ENCODE measurements around the gene WNK1.
"Not testable (repeated sequence)": the region's sequence is repeated elsewhere in the genome, so short reads cannot be mapped to it uniquely, and the experiment has no call there.

The WNK1 gene

GRCh38 chr12:812950-813349 is 60.6 kb downstream of the WNK1 start:
- Histone ChIP-seq H3K27me3 (ENCODE audit: control insufficient read depth, insufficient read depth, low read length) (no peaks in the 10 kb centered on the region), H3K9ac (ENCODE audit: low read length) (no peak overlapping the region), H3K9me3 (ENCODE audit: control insufficient read depth, low read length) (no peaks in the 10 kb centered on the region), H3K36me3 (ENCODE audit: control insufficient read depth, insufficient read depth, low read length) (no peaks in the 10 kb centered on the region), H3K4me1 (ENCODE audit: control insufficient read depth, insufficient read depth, low read length) (peaks cover 6% of the 10 kb centered on the region), H3K4me3 (ENCODE audit: low read length) (no peak overlapping the region)

GRCh38 chr12:817456-817855 is 65.1 kb downstream of the WNK1 start:
- H3K27me3 ChIP-seq (ENCODE audit: control insufficient read depth, insufficient read depth, low read length); H3K9me3 ChIP-seq (ENCODE audit: control insufficient read depth, low read length); H3K36me3 ChIP-seq (ENCODE audit: control insufficient read depth, insufficient read depth, low read length); H3K9ac ChIP-seq (ENCODE audit: low read length); H3K4me3 ChIP-seq (ENCODE audit: low read length); H3K4me1 ChIP-seq (ENCODE audit: control insufficient read depth, insufficient read depth, low read length): not testable (repeated sequence)

GRCh38 chr12:817941-818600 is 65.7 kb downstream of the WNK1 start:
- no peak overlapping the region for H3K9ac ChIP-seq (ENCODE audit: low read length)
- H3K36me3 ChIP-seq (ENCODE audit: control insufficient read depth, insufficient read depth, low read length): no peaks in the 10 kb centered on the region
- H3K4me1 ChIP-seq (ENCODE audit: control insufficient read depth, insufficient read depth, low read length): peaks cover 6% of the 10 kb centered on the region
- no peak overlapping the region for H3K4me3 ChIP-seq (ENCODE audit: low read length)
- H3K27me3 ChIP-seq (ENCODE audit: control insufficient read depth, insufficient read depth, low read length): no peaks in the 10 kb centered on the region
- peaks cover 2% of the 10 kb centered on the region for H3K9me3 ChIP-seq (ENCODE audit: control insufficient read depth, low read length)

- no peak overlapping the region for H3K4me3 ChIP-seq (ENCODE audit: low read length)
- no peaks in the 10 kb centered on the region for H3K36me3 ChIP-seq (ENCODE audit: control insufficient read depth, insufficient read depth, low read length)
- no peak overlapping the region for H3K9ac ChIP-seq (ENCODE audit: low read length)
- no peaks in the 10 kb centered on the region for H3K27me3 ChIP-seq (ENCODE audit: control insufficient read depth, insufficient read depth, low read length)
- peaks cover 6% of the 10 kb centered on the region for H3K9me3 ChIP-seq (ENCODE audit: control insufficient read depth, low read length)
- H3K4me1 ChIP-seq (ENCODE audit: control insufficient read depth, insufficient read depth, low read length): peaks cover 6% of the 10 kb centered on the region
These were observed 66.4 kb downstream of the WNK1 start for GRCh38 chr12:818733-819132.

GRCh38 chr12:820336-820735 is 68.0 kb downstream of the WNK1 start:
- Histone ChIP-seq H3K36me3 (ENCODE audit: control insufficient read depth, insufficient read depth, low read length) (no peaks in the 10 kb centered on the region), H3K4me3 (ENCODE audit: low read length) (no peak overlapping the region), H3K9ac (ENCODE audit: low read length) (no peak overlapping the region), H3K27me3 (ENCODE audit: control insufficient read depth, insufficient read depth, low read length) (no peaks in the 10 kb centered on the region), H3K9me3 (ENCODE audit: control insufficient read depth, low read length) (peaks cover 6% of the 10 kb centered on the region), H3K4me1 (ENCODE audit: control insufficient read depth, insufficient read depth, low read length) (peaks cover 6% of the 10 kb centered on the region)

- Histone ChIP-seq H3K9me3 (ENCODE audit: control insufficient read depth, low read length) (peaks cover 6% of the 10 kb centered on the region), H3K27me3 (ENCODE audit: control insufficient read depth, insufficient read depth, low read length) (no peaks in the 10 kb centered on the region), H3K4me3 (ENCODE audit: low read length) (no peak overlapping the region), H3K36me3 (ENCODE audit: control insufficient read depth, insufficient read depth, low read length) (no peaks in the 10 kb centered on the region), H3K4me1 (ENCODE audit: control insufficient read depth, insufficient read depth, low read length) (no peaks in the 10 kb centered on the region), H3K9ac (ENCODE audit: low read length) (no peak overlapping the region)
These were observed 70.8 kb downstream of the WNK1 start for GRCh38 chr12:823028-823698.

- Histone ChIP-seq H3K9ac (ENCODE audit: low read length) (no peak overlapping the region), H3K36me3 (ENCODE audit: control insufficient read depth, insufficient read depth, low read length) (no peaks in the 10 kb centered on the region), H3K4me3 (ENCODE audit: low read length) (no peak overlapping the region), H3K27me3 (ENCODE audit: control insufficient read depth, insufficient read depth, low read length) (no peaks in the 10 kb centered on the region), H3K9me3 (ENCODE audit: control insufficient read depth, low read length) (peaks cover 6% of the 10 kb centered on the region), H3K4me1 (ENCODE audit: control insufficient read depth, insufficient read depth, low read length) (no peaks in the 10 kb centered on the region)
These were observed 74.0 kb downstream of the WNK1 start for GRCh38 chr12:826331-826730.

GRCh38 chr12:828726-829395 is 76.5 kb downstream of the WNK1 start:
- no peak overlapping the region for H3K9ac ChIP-seq (ENCODE audit: low read length)
- no peaks in the 10 kb centered on the region for H3K9me3 ChIP-seq (ENCODE audit: control insufficient read depth, low read length)
- no peaks in the 10 kb centered on the region for H3K4me1 ChIP-seq (ENCODE audit: control insufficient read depth, insufficient read depth, low read length)
- H3K4me3 ChIP-seq (ENCODE audit: low read length): no peak overlapping the region
- no peaks in the 10 kb centered on the region for H3K36me3 ChIP-seq (ENCODE audit: control insufficient read depth, insufficient read depth, low read length)
- H3K27me3 ChIP-seq (ENCODE audit: control insufficient read depth, insufficient read depth, low read length): no peaks in the 10 kb centered on the region

- Histone ChIP-seq H3K9ac (ENCODE audit: low read length) (no peak overlapping the region), H3K9me3 (ENCODE audit: control insufficient read depth, low read length) (no peaks in the 10 kb centered on the region), H3K36me3 (ENCODE audit: control insufficient read depth, insufficient read depth, low read length) (no peaks in the 10 kb centered on the region), H3K27me3 (ENCODE audit: control insufficient read depth, insufficient read depth, low read length) (no peaks in the 10 kb centered on the region), H3K4me1 (ENCODE audit: control insufficient read depth, insufficient read depth, low read length) (no peaks in the 10 kb centered on the region), H3K4me3 (ENCODE audit: low read length) (no peak overlapping the region)
These were observed 77.9 kb downstream of the WNK1 start for GRCh38 chr12:830111-830867.

- Histone ChIP-seq H3K4me1 (ENCODE audit: control insufficient read depth, insufficient read depth, low read length) (no peaks in the 10 kb centered on the region), H3K4me3 (ENCODE audit: low read length) (no peak overlapping the region), H3K36me3 (ENCODE audit: control insufficient read depth, insufficient read depth, low read length) (no peaks in the 10 kb centered on the region), H3K9me3 (ENCODE audit: control insufficient read depth, low read length) (no peaks in the 10 kb centered on the region), H3K9ac (ENCODE audit: low read length) (no peak overlapping the region), H3K27me3 (ENCODE audit: control insufficient read depth, insufficient read depth, low read length) (no peaks in the 10 kb centered on the region)
These were observed 83.6 kb downstream of the WNK1 start for GRCh38 chr12:835754-836518.

GRCh38 chr12:836952-837351 is 84.6 kb downstream of the WNK1 start:
- no peak overlapping the region for H3K4me3 ChIP-seq (ENCODE audit: low read length)
- no peak overlapping the region for H3K9ac ChIP-seq (ENCODE audit: low read length)
- H3K4me1 ChIP-seq (ENCODE audit: control insufficient read depth, insufficient read depth, low read length): no peaks in the 10 kb centered on the region
- H3K27me3 ChIP-seq (ENCODE audit: control insufficient read depth, insufficient read depth, low read length): no peaks in the 10 kb centered on the region
- H3K36me3 ChIP-seq (ENCODE audit: control insufficient read depth, insufficient read depth, low read length): no peaks in the 10 kb centered on the region
- no peaks in the 10 kb centered on the region for H3K9me3 ChIP-seq (ENCODE audit: control insufficient read depth, low read length)

All from mucosa of stomach (tissue), 1 donor.